ENCODE results near the gene PI4KA.
"Not testable (repeated sequence)": the region's sequence is repeated elsewhere in the genome, so short reads cannot be mapped to it uniquely, and the experiment has no call there.

PI4KA gene

DNA sequence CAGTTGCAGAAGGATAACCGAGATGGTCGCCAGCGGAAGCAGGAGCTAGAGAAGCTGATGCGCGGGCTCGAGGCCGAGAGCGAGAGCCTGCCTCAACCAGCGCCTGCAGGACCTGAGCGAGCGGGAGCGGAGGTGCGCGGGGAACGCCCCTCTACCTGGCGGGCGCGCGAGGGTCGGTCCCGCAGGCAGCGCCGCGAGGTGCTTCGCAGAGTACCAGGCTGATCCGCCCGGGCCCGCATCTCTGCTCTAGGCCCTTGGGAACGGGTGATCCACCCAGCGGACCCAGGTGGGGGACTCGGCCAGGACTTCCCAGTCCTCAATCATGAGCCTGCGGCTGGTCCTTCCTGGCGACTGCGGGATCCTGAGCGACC lies 156.5 kb downstream of the PI4KA start:
- DNase-seq = not testable (repeated sequence)

DNA sequence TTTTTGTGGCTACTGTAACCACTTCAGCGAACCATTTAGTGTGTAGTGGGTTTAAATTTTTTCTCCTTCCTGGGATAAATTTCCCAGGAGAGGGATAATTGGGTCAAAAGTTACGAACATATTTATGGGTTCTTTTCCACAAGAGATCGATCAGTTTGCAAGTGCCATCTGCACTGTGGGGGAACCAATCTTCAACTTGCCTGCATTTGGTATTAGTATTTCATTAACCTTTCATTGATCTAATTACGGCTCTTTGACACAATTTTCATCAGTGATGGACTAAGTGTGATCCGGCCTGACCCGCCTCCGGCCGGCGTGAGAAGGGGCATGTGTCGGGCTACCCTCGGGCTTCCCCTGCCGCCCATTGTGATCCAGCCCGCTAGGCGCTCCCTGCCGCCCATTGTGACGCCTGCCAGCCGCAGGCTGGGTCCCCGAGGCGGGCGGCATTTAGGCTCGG lies 156.9 kb downstream of the PI4KA start:
- not testable (repeated sequence) for DNase-seq

DNA sequence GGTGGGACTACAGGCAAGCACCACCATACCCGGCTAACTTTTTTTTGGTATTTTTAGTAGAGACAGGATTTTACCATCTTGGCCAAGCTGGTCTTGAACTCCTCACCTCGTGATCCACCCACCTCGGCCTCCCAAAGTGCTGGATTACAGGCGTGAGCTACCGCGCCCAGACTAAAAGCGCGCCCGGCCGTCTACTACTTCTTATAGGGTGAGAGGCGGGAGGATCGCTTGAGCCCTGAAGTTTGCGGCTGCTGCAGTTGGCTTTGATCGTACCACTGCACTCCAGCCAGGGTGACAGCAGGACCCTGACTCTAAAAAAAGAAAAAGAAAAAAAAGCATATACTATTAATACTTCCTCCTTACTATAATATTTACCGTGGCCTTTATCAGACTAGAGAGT lies 158.3 kb downstream of the PI4KA start:
- not testable (repeated sequence) for DNase-seq

DNA sequence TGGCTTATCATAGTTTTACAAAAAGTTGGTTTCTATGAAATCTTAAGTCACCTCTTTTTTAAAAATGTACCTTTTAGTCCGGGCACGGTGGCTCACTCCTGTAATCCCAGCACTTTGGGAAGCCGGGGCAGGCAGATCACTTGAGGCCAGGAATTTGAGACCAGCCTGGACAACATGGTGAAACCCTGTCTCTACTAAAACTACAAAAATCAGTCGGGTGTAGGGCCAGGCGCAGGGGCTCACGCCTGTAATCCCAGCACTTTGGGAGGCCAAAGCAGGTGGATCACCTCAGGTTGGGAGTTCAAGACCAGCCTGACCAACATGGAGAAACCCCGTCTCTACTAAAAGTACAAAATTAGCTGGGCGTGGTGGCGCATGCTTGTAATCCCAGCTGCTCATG lies 158.8 kb downstream of the PI4KA start:
- DNase-seq = not testable (repeated sequence)

DNA sequence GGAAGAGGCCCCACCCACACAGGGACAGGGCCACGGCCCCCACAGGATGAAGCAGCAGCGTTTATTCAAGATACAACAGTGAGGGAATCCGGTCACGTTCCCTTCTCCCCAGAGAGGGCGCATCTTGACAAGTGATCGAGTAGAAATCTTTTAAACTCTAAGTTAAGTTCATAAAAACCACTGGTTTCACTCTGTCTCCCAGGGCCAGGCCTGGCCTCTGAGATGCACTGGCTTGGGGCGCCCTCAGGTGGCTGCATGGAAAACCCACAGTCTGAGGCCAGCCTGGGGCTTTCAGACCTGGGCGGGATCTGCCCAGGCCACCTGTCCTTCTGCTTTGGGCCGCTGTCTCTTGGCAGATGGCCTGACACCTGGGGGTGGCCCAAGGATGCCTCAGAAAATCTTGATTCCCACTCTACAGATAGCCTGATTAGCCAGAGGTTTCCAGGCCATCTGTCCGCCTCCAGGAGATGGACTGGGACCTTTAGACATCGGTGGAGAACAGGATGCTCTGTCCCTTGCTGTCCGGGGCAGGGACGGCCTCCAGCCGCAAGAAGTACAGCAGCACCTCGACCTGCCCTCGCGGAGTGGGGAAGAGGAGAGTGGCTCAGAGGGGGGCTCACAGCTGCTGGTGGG lies 161.0 kb downstream of the PI4KA start:
- DNase-seq = peak; percentile 66 to 79

DNA sequence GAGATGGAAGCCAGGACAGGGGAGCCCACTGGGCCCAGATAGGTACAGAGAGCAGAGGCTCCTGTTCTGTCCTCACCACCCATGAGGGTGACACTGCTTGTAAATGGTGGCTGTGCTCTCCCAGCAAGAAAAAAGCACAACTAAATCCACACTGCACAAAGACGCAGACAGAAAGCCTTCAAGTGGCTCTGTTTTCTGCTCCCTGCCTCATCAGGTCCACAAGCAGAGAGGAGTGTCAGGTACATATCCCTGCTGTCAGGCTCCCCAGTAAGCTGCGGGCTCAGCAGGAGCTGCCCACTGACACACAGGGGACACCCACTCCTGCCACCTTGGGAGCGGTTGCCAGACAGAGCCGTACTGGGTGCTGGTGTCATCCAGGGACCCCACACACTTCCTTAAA lies 162.6 kb downstream of the PI4KA start:
- DNase-seq = not testable (repeated sequence)

DNA sequence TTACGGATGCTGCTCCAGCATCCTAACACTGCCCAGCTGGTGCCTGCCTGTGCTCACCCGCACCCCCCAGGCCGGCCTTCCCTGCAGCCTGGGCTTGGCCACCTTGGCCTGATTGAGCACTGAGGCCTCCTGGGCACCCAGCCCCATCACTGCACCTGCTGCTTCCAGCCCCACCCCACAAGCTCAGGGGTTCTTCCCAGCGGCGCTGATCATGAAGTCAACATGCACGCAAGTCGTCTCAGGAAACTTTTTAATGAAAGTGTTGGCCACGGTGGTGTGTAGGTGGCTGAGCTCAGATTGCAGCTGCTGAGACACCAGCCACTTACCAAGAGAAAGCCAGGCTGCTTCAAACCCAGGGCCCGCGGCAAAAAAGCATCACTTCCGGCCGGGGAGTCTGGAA lies 163.4 kb downstream of the PI4KA start:
- not testable (repeated sequence) for DNase-seq

DNA sequence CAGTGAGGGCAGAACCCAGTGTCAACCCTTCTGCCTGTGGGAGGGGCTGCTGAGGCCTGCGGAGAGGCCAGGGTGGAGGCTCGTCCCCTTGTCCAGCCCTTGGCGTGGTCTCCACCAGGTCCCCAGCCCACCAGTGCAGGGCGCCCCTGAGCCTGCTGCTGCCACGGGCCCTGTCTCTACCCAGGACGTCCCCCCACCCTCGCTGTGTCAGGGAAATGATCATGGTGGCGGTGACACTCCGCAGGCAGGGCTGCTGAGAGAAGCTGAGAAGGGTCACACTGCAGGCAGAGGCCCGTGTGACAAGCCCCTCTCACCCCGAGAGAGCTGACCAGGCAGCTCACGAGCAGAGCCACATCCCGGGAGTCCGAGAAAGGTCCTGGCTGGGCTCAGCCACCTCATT lies 164.4 kb downstream of the PI4KA start:
- DNase-seq = not testable (repeated sequence)

DNA sequence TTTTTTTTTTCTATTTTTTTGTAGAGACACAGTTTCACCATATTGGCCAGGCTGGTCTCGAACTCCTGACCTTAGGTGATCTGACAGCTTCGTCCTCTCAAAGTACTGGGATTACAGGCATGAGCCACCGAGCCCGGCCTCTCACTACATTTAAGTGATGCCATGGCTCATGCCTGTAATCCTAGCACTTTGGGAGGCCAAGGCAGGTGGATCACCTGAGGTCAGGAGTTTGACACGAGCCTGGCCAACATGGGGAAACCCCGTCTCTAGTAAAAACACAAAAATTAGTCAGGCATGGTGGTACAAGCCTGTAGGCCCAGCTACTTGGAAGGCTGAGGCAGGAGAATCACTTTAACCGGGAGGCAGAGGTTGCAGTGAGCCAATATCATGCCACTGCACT lies 165.7 kb downstream of the PI4KA start:
- DNase-seq = not testable (repeated sequence)

DNA sequence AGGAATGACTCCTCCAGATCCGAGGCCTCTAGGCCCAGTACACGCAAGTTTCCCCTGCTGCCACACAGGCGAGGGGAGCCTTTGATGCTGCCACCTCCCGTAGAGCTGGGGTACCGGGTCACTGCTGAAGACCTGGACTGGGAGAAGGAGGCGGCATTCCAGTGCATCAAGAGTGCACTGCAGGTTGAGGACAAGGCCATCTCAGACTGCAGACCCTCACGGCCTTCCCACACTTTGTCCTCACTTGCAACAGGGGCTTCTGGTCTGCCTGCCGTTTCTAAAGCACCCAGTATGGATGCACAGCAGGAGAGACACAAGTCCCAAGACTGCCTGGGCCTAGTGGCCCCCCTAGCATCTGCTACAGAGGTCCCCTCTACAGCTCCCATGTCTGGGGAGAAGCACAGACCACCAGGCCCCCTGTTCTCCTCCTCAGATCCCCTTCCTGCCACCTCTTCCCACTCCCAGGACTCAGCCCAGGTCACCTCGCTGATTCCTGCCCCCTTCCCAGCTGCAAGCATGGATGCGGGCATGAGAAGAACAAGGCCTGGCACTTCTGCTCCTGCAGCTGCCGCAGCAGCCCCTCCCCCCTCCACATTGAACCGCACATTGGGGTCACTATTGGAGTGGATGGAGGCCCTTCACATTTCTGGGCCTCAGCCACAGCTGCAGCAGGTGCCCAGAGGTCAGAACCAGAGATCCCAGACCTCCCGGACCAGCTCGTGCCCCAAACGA lies 167.9 kb downstream of the PI4KA start:
- not testable (repeated sequence) for DNase-seq

DNA sequence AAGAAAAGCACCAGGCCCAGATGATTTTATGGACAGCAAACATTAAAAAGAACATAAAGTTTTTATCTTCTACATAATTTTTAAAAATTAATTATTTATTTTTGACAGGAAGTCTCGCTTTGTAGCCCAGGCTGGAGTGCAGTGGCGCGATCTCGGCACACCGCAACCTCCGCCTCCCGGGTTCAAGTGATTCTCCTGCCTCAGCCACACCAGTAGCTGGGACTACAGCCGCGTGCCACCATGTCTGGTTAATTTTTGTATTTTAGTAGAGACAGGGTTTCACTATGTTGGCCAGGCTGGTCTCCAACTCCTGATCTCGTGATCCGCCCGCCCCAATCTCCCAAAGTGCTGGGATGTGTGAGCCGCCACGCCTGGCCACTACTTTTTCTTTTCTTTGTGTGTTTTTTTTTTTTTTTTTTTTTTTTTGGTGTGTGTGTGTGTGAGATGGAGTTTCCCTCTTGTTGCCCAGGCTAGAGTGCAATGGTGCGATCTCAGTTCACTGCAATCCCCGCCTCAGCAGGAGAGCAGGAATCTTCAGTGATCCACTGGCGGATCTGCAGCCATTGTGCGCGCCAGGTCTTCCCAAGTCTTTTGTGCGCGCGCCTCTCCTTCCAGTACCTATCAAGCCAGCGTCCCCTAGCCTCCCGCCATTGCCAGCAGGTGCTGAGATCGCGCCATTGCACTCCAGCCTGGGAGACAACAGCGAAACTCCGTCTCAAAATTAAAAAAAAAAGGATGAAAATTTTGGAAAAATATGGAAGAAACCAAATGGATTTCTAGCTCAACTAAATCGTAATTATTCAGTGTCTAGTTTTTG lies 171.0 kb downstream of the PI4KA start:
- not testable (repeated sequence) for DNase-seq

DNA sequence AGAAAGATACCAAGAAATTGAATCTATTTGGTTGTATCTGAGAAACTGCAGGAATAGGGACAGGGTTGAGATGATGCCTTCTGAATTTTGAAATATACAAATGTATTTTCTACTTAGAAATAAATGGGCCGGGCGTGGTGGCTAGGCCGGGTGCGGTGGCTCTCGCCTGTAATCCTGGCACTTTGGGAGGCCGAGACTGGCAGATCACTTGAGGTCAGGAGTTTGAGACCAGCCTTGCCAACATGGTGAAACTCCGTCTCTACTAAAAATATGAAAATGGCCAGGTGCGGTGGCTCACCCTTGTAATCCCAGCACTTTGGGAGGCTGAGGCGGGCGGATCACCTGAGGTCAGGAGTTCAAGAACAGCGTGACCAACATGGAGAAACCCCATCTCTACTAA lies 172.8 kb downstream of the PI4KA start:
- DNase-seq = not testable (repeated sequence)

DNA sequence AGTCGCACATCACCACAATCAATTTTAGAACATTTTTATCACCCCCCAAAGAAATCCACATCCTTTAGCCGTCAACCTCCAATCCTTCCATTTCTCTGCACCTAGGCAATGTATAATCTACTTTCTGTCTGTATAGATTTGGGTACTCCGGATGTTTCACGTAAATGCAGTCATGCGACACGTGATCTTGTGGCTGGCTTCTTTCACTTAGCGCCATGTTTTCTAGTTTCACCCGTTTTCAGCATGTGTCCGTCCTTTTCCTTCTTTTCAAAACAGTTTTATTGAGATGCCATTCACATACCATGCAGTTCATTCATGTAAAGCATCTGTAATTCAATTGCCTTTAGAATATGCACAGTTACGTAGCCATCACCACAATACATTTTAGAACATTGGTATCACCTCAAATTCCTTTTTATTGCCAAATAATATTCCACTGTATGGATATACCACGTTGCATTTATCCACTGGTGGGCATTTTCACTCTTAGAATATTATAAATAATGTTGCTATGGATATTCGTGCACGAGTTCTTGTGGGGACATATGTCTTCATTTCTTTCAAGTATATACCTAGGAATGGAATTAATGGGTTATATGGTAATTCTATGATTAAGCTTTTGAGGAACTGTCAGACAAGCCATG lies 179.7 kb downstream of the PI4KA start:
- not testable (repeated sequence) for DNase-seq

DNA sequence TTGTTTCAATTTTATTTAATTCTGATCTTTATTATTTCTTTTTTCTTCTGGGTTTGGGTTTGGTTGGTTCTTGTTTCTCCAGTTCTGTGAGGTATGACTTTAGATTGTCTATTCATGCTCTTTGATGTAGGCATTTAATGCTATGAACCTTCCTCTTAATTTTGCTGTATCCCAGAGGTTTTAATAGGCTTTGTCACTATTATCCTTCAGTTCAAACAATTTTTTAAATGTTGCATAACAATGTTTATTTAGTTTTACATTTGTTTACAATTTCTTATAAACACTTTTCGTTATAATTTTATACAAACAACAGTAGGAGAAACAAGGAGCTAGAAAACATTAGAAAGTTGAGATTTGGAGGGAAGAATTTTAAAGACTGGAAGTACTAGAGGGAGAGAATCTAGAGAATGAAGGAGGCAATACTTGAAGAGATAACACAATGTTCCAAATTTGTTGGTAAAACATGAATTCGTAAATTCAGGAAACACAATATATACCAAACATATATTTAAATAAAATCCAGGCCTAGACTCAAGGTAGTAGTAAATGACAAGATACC lies 180.8 kb downstream of the PI4KA start:
- no peak for DNase-seq
- TF ChIP-seq POLR2A (IDR thresholded peaks at IDR 0.05; ENCODE audit: low read length) (no peak), GATA1 (IDR thresholded peaks at IDR 0.05; ENCODE audit: low read depth, low read length) (no peak)

DNA sequence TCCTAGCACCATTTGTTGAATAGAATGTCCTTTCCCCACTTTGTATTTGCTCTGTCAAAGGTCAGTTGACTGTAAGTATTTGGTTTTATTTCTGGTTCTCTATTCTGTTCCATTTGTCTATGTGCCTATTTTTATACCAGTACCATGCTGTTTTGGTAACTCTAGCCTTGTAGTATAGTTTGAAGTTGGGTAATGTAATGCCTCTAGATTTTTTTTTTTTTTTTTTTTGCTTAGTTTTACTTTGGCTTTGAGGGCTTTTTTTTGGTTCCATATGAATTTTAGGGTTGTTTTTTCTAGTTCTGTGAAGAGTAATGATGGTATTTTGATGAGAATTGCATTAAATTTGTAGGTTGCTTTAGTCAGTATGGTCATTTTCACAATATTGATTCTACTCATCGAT lies 183.0 kb downstream of the PI4KA start:
- DNase-seq = not testable (repeated sequence)

DNA sequence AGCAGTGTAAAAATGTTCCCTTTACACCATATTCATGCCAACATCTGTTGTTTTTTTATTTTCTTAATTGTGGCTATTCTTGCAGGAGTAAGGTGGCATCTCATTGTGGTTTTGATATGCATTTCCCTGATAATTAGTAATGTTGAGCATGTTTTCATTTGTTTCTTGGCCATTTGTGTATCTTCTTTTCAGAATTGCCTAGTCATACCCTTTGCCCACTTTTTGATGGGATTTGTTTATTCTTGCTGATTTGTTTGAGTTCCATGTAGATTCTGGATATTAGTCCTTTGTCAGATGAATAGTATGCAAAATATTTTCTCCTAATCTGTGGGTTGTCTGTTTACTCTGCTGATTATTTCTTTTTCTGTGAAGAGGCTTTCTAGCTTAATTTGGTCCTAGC lies 183.6 kb downstream of the PI4KA start:
- DNase-seq = no peak
- TF ChIP-seq GATA1 (IDR thresholded peaks at IDR 0.05; ENCODE audit: low read depth, low read length) (no peak), POLR2A (IDR thresholded peaks at IDR 0.05; ENCODE audit: low read length) (no peak)
